BE2C (cell line): ENCODE data around the gene C1orf198.

Source experiments
- DNase-seq: peaks from one replicate; pipeline ENCODE4 v3.0.0-alpha.2; 2020
- H3K27me3 ChIP-seq: fragments of 250-450 bp; sonication (Bioruptor Pico); 2 replicates; pipeline ENCODE4 v1.5.1; 2020; ENCODE audit warnings: mild to moderate bottlenecking
- H3K36me3 ChIP-seq: fragments of 250-450 bp; sonication (Bioruptor Pico); 2 replicates; pipeline ENCODE4 v1.5.1; 2020; ENCODE audit warnings: mild to moderate bottlenecking
- H3K4me1 ChIP-seq: fragments of 250-450 bp; sonication (Bioruptor Pico); 2 replicates; pipeline ENCODE4 v1.5.1; 2020
- H3K4me3 ChIP-seq: 2 replicates; pipeline ENCODE4 v1.5.1; 2011; ENCODE audit warnings: low read depth, low read length
- H3K9me3 ChIP-seq: fragments of 250-450 bp; sonication (Bioruptor Pico); 2 replicates; pipeline ENCODE4 v1.5.1; 2020
- TF ChIP-seq, protein P1 (sequence below): IDR thresholded peaks from 2 replicates; pipeline ENCODE4 v1.5.1; 2012; ENCODE audit warnings: mild to moderate bottlenecking, low read depth, low read length

The C1orf198 gene

GRCh38 chr1:230833511-230833910 lies 34.8 kb downstream of the C1orf198 start:
- Histone ChIP-seq H3K27me3 (no peaks in the 10 kb centered on the region), H3K4me3 (no peak overlapping the region), H3K4me1 (no peaks in the 10 kb centered on the region), H3K9me3 (no peaks in the 10 kb centered on the region; the same call in 1 of the 2 replicates), H3K36me3 (no peaks in the 10 kb centered on the region)
- DNase-seq: no peak
- TF ChIP-seq, protein P1, sequence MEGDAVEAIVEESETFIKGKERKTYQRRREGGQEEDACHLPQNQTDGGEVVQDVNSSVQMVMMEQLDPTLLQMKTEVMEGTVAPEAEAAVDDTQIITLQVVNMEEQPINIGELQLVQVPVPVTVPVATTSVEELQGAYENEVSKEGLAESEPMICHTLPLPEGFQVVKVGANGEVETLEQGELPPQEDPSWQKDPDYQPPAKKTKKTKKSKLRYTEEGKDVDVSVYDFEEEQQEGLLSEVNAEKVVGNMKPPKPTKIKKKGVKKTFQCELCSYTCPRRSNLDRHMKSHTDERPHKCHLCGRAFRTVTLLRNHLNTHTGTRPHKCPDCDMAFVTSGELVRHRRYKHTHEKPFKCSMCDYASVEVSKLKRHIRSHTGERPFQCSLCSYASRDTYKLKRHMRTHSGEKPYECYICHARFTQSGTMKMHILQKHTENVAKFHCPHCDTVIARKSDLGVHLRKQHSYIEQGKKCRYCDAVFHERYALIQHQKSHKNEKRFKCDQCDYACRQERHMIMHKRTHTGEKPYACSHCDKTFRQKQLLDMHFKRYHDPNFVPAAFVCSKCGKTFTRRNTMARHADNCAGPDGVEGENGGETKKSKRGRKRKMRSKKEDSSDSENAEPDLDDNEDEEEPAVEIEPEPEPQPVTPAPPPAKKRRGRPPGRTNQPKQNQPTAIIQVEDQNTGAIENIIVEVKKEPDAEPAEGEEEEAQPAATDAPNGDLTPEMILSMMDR: no peak

- DNase-seq: no peak
- H3K4me3 ChIP-seq: no peak overlapping the region
- TF ChIP-seq, protein P1: no peak
- H3K27me3 ChIP-seq: no peaks in the 10 kb centered on the region
- no peaks in the 10 kb centered on the region for H3K4me1 ChIP-seq
- no peaks in the 10 kb centered on the region for H3K36me3 ChIP-seq
- no peaks in the 10 kb centered on the region for H3K9me3 ChIP-seq
Observed at GRCh38 chr1:230832476-230832875, 35.8 kb downstream of the C1orf198 start.

DNA sequence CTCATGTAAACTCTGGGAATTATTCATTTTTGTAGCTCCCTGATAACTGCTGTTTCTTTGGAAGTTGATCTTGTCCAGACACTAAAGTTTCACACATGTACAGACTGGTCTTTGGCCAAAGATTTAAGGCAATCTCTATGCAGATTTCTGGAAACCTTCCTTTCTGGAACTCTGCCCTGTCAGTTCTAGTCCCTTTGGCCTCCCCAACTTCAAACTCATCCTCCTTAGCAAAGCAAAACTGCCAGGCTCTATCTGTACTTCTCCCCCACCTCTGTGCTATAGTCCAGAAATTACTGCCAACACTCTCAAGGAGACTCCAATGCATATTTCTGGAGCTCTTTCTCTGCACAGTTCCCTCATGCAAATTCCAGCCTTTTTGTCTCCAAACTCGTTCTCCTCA lies 36.5 kb downstream of the C1orf198 start:
- no peak overlapping the region for H3K4me3 ChIP-seq
- no peaks in the 10 kb centered on the region for H3K36me3 ChIP-seq
- DNase-seq: no peak
- H3K4me1 ChIP-seq: no peaks in the 10 kb centered on the region
- TF ChIP-seq, protein P1: no peak
- no peaks in the 10 kb centered on the region for H3K9me3 ChIP-seq
- no peaks in the 10 kb centered on the region for H3K27me3 ChIP-seq

GRCh38 chr1:230828421-230828820 lies 39.9 kb downstream of the C1orf198 start:
- peaks cover 6% of the 10 kb centered on the region for H3K4me1 ChIP-seq
- no peak for DNase-seq
- H3K9me3 ChIP-seq: no peaks in the 10 kb centered on the region
- H3K4me3 ChIP-seq: no peak overlapping the region
- H3K27me3 ChIP-seq: no peaks in the 10 kb centered on the region
- TF ChIP-seq, protein P1: no peak
- H3K36me3 ChIP-seq: no peaks in the 10 kb centered on the region

- DNase-seq: no peak
- H3K4me1 ChIP-seq: peaks cover 6% of the 10 kb centered on the region
- no peaks in the 10 kb centered on the region for H3K36me3 ChIP-seq
- TF ChIP-seq, protein P1: no peak
- no peak overlapping the region for H3K4me3 ChIP-seq
- no peaks in the 10 kb centered on the region for H3K27me3 ChIP-seq
- no peaks in the 10 kb centered on the region for H3K9me3 ChIP-seq
Observed at GRCh38 chr1:230827801-230828200, 40.5 kb downstream of the C1orf198 start.

- H3K9me3 ChIP-seq: no peaks in the 10 kb centered on the region
- H3K27me3 ChIP-seq: no peaks in the 10 kb centered on the region
- H3K4me1 ChIP-seq: peaks cover 6% of the 10 kb centered on the region
- H3K4me3 ChIP-seq: no peak overlapping the region
- DNase-seq: no peak
- TF ChIP-seq, protein P1: no peak
- H3K36me3 ChIP-seq: no peaks in the 10 kb centered on the region
Observed at GRCh38 chr1:230827081-230827681, 41.1 kb downstream of the C1orf198 start.
